IPS-18a (cell line): ENCODE data around the gene PI16.

Source experiments
- H3K27ac ChIP-seq: one replicate; pipeline ENCODE4 v1.5.1; 2013; ENCODE audit warnings: low read length
- H3K27me3 ChIP-seq: one replicate; pipeline ENCODE4 v1.6.1; 2013; ENCODE audit warnings: mild to moderate bottlenecking, low read length; ENCODE audit not compliant: control insufficient read depth, insufficient read depth
- H3K36me3 ChIP-seq: one replicate; pipeline ENCODE4 v1.6.1; 2013; ENCODE audit warnings: low read depth, low read length; ENCODE audit not compliant: control insufficient read depth
- H3K4me1 ChIP-seq: one replicate; pipeline ENCODE4 v1.6.1; 2013; ENCODE audit warnings: low read depth, low read length; ENCODE audit not compliant: control insufficient read depth
- H3K4me3 ChIP-seq: one replicate; pipeline ENCODE4 v1.5.1; 2013; ENCODE audit warnings: low read length
- H3K9ac ChIP-seq: one replicate; pipeline ENCODE4 v1.6.1; 2013; ENCODE audit warnings: mild to moderate bottlenecking, low read length, moderate library complexity
- H3K9me3 ChIP-seq: one replicate; pipeline ENCODE4 v1.6.1; 2013; ENCODE audit warnings: low read depth, low read length; ENCODE audit not compliant: control insufficient read depth

PI16 gene

DNA sequence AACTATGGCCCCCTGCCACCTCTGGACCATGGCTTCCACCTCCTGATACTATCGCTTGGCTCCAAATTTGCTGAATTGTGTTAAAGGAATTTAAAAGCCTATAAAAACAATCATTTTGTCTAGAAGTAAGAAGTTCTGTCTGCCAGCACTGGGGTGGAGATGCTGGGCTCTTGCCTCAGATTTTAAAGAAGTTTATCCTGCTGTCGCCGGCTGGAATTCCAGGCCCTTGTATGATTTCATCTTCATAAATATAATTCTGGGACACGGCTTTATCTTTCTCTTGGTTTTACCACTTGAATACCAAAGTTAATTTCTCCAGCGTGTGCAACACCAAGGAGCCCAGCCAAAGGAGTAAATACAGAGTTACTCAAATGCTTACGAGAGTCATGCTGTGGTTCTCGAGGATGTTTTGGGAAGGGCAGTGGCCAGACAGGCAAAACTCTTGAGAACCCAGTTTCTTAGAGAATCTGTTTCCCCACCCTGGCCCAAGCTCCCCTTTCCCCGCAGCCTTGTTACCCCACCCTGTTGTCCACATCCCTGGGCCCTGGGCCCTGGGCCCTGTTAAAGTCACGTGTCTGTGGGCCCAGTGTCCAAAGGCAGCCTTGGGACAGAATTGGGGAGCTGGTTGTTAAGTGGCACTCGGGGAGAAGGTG is 36.9 kb upstream of the PI16 start:
- Histone ChIP-seq H3K4me3 (no peak overlapping the region), H3K9me3 (no peaks in the 10 kb centered on the region), H3K27me3 (no peaks in the 10 kb centered on the region), H3K4me1 (no peaks in the 10 kb centered on the region), H3K27ac (no peak overlapping the region), H3K9ac (no peak overlapping the region), H3K36me3 (no peaks in the 10 kb centered on the region)

DNA sequence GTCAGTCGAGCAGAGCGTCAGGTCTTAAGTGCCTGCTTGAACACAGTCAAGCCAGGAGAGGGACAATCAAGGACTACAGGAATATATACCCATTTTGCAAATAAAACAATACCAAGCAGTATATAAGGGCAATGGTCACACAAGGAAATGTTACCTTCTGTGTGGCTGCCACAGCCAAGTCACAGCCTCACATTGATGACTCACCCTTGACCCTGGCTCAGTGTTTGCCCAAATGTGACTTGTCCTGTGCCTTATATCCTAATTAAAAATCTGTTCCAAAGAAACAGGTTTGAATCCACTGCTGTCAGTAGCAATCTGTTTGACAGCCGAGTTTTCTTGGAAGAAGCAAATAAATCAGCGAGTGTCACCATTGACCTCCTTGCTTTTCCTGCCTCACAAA is 34.5 kb upstream of the PI16 start:
- Histone ChIP-seq H3K27me3 (no peaks in the 10 kb centered on the region), H3K4me3 (no peak overlapping the region), H3K9me3 (no peaks in the 10 kb centered on the region), H3K9ac (no peak overlapping the region), H3K36me3 (no peaks in the 10 kb centered on the region), H3K4me1 (no peaks in the 10 kb centered on the region), H3K27ac (no peak overlapping the region)

DNA sequence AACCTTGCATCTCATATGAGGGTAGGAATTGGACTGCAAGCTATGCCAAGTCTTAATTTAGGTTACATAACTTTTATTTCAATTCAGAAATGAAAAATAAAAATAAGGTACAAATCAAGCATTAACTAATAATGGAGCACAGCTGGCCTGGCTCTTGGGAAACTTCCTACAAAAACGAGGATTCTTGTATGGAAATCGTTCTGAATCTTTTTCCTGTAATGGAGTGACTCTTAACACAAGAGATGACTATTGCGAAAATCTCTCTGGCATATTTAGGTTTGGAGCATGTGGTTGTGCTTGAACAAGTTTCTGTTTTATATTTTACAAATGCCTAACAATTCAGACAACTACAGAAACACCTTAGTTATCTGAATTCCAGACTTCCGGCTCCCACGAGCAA is 34.0 kb upstream of the PI16 start:
- no peaks in the 10 kb centered on the region for H3K36me3 ChIP-seq
- H3K27me3 ChIP-seq: no peaks in the 10 kb centered on the region
- H3K27ac ChIP-seq: no peak overlapping the region
- no peaks in the 10 kb centered on the region for H3K4me1 ChIP-seq
- no peak overlapping the region for H3K4me3 ChIP-seq
- no peaks in the 10 kb centered on the region for H3K9me3 ChIP-seq
- no peak overlapping the region for H3K9ac ChIP-seq

DNA sequence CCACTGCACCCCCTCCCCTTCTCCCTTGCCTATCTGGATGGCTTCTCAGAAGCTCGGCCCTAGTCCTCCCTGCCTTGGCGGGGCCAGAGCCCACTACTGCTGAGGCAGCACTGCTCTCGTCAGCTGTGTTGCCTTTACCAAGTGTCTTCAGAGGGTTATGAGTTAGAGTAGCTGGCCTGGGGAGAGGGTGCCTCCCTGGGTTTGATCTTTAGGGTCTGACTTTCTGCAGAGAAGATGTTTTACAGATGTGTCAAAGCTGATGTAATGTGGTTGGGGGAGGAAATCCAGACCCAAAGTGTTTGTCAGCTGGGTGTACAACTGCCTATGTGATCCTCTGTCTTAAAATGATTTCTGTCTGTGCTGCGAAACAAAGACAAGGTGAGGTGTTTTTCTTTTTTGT is 30.4 kb upstream of the PI16 start:
- H3K27ac ChIP-seq: no peak overlapping the region

DNA sequence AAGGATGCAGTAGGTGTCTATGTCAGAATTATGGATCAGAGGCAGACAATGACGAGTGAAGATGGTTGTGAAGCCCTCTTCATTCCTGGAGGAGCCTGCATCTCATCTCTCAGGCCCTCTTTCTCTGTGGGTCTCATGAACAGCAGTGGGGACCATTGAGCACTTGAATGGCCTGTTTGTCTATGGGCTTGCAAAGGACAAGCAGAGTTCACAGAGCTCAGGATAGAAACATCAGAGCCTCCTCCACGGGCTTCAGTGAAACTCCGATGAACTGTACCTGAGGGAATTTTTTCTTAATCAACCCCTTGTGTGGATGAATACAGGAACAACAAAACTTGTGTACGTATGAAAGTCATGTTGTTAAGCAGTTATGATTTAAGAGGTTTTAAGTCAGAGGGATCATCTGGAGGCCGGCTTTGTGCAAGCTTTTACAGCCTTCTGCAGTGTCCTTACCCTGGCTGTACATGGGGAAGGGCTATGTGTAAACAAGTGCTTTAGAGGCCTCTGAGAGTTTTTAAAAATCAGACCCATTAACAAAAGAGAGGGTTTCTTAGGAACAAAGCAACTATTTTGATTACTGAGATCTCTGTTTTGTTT is 29.7 kb upstream of the PI16 start:
- Histone ChIP-seq H3K36me3 (no peaks in the 10 kb centered on the region), H3K27ac (no peak overlapping the region), H3K27me3 (no peaks in the 10 kb centered on the region), H3K4me3 (no peak overlapping the region), H3K9ac (no peak overlapping the region), H3K4me1 (no peaks in the 10 kb centered on the region), H3K9me3 (no peaks in the 10 kb centered on the region)

More for the DNA sequence above, 30.4 kb upstream of the PI16 start:
- Histone ChIP-seq H3K9me3 (no peaks in the 10 kb centered on the region), H3K27me3 (no peaks in the 10 kb centered on the region), H3K9ac (no peak overlapping the region), H3K36me3 (no peaks in the 10 kb centered on the region), H3K4me1 (no peaks in the 10 kb centered on the region), H3K4me3 (no peak overlapping the region)

DNA sequence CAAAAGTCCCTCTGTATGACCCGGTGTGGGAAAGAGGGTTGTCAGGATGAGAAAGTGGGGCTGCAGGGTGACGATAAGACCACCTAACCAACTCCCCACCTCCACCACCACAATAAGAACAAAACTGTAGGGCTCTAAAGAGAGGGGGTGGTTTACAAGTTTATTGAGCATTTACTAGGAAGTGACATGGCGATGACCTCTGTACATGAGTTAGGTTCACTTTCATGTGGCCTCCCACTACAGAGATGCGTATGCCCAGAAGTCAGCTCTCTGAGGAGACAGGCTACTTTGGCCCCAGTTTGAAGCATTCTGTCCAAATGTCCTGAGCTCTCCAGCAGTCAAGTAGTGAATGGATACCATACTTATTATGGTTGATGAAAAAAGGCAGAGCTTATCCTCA is 28.7 kb upstream of the PI16 start:
- Histone ChIP-seq H3K27me3 (no peaks in the 10 kb centered on the region), H3K9me3 (no peaks in the 10 kb centered on the region), H3K4me3 (no peak overlapping the region), H3K4me1 (no peaks in the 10 kb centered on the region), H3K9ac (no peak overlapping the region), H3K36me3 (no peaks in the 10 kb centered on the region), H3K27ac (no peak overlapping the region)

DNA sequence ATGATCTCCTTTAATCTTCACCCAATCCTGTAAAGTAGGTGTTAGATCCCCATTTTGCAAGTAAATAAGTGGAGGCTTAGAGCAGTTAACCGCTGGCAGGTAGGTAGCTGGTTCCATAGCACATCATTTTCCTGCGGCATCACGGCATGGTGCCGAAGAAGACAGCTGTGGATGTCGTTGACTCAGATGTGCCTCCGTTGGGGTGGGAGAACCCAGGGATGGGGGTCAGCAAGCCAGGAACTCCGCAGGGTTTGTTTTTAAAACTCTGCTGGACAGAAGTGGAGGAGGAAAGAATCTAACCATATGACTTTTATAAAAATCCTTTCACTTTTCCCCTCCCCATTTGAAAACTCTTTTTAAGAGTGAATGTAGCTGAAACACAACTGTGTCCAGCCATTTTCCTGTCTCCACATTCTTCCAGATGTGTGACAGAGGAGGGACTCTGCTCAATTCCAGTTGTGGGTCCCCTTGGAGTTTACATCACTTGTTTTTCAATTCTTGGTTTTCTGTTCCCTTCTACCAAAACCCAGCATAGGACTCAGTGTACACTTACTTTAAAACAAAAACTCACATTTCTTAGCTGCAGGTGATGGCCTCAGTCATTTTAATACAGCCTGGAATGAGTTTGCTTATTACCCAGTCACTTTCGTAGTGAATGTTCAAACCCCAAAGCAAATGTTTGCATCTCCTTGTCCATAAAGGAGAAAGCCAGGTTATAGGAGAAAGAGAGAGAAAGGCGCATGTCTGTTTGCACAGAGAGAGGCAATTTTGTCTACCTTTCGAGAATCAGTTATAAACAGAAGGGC is 27.6 kb upstream of the PI16 start:
- H3K4me1 ChIP-seq: no peaks in the 10 kb centered on the region
- no peaks in the 10 kb centered on the region for H3K36me3 ChIP-seq
- H3K9ac ChIP-seq: no peak overlapping the region
- no peaks in the 10 kb centered on the region for H3K27me3 ChIP-seq
- H3K27ac ChIP-seq: no peak overlapping the region
- no peaks in the 10 kb centered on the region for H3K9me3 ChIP-seq
- no peak overlapping the region for H3K4me3 ChIP-seq

DNA sequence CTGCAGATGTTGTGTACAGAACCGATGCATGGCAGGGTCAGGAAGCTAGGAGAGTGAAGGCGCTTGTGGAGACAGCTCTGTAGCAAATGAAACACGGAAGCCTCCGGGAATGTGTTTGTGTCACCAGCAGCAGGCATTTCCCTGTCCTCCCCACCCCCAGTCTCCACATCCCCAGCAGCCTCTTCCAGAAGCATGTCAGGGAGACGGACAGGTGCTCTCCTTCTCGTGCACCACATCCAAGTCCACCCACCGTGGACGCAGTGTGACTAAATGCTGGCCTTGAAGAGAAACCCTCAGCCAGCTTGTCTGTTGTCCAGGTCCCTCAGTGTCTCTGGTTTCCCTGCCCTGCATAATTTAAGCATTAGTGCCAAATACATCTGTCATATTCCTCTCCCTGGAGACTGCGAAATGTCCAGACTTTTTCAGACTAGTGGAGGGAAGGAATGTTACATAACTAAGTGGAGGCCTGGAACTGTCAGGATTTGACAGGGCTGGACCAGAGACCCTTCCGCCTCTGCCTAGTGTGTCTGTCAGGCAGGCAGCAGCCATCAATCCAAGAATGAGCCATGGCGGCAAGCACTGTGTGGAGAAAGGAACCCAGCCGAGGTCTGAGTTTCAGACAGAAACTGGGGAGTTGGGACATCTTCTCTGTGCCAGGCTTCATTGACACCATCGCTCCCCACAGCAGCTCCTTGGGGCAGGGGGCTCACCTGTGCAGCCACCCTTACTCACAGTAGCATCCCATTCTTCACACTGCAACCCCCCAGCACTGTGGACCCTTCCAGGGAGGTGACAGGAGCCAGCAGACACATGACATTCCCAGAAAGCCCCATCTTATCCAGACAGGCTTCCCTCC is 26.6 kb upstream of the PI16 start:
- no peaks in the 10 kb centered on the region for H3K36me3 ChIP-seq
- H3K27me3 ChIP-seq: no peaks in the 10 kb centered on the region
- H3K4me1 ChIP-seq: no peaks in the 10 kb centered on the region
- no peak overlapping the region for H3K27ac ChIP-seq
- no peaks in the 10 kb centered on the region for H3K9me3 ChIP-seq
- H3K4me3 ChIP-seq: no peak overlapping the region
- H3K9ac ChIP-seq: no peak overlapping the region

DNA sequence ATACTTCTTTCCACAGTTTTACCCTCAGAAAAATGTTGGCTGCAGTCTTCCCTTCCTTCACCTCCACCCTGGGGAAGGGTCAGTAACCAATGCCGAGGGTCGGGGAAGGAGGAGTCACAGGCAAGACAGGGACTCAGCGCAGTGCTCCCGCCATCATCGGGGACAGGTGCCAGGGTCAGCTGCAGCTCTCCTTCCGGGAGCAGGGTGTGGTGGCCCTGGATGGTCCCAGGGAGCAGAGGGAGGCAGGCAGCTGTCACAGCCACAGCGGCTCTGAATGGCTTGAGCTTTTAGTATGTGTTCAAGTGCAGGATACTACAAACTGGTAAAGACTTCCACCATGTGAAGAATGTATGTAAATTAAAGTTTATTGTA is 26.0 kb upstream of the PI16 start:
- Histone ChIP-seq H3K27me3 (no peaks in the 10 kb centered on the region), H3K27ac (no peak overlapping the region), H3K36me3 (no peaks in the 10 kb centered on the region), H3K9me3 (no peaks in the 10 kb centered on the region), H3K4me3 (no peak overlapping the region), H3K9ac (no peak overlapping the region), H3K4me1 (no peaks in the 10 kb centered on the region)

DNA sequence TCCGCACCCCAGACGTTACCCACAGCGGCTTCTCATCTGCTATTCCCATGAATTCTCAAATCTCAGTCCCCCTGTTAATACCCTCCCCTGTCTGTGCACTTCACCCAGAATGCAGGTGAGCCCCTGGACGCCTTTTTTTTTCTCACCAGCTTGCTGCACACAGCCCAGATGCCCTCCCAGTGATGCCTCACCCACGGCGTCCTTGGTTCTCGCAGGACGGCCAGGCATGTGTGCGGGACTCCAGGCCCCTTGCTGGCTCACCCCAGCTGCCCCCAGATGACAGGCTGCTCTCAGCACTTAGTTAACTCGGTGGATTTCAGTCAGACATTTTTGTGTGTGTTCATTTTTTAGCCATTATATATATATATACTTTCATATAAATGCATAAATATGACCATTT is 25.4 kb upstream of the PI16 start:
- Histone ChIP-seq H3K4me1 (no peaks in the 10 kb centered on the region), H3K27ac (no peak overlapping the region), H3K36me3 (no peaks in the 10 kb centered on the region), H3K27me3 (no peaks in the 10 kb centered on the region), H3K9me3 (no peaks in the 10 kb centered on the region), H3K4me3 (no peak overlapping the region), H3K9ac (no peak overlapping the region)

DNA sequence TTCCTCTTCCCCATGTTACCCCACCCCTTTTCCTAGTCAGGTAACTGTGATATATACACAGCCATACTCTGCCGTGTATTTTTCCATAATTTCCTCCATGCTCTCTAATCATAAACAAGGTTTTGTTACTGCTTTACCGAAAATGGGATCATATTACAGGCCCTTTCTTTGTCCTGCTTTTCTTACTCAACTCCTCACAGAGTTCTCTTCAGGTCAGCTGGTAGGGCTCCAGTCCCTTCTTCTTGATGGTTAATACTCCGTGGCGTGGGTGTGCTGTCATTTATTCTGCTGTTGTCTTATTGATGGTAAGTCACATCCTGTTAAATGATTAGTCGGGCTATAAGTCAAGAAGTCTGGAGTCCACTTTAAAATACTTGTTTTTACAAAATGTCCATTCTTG is 24.9 kb upstream of the PI16 start:
- Histone ChIP-seq H3K9me3 (no peaks in the 10 kb centered on the region), H3K36me3 (no peaks in the 10 kb centered on the region), H3K9ac (no peak overlapping the region), H3K4me1 (no peaks in the 10 kb centered on the region), H3K27me3 (no peaks in the 10 kb centered on the region), H3K27ac (no peak overlapping the region), H3K4me3 (no peak overlapping the region)
